Activated T-helper 2 cell treated with anti-CD3 and anti-CD28 coated beads, Interferon-gamma antibody, Interleukin-2, Interleukin-4, amounts not matched to agents 10 μg/mL and 5 μg/mL and 100 μg/mL, durations not matched to agents 14 hours and 24 hours and 36 hours (primary cell): ENCODE measurements around the gene WSCD2. TPM values are rescaled to one million over a fixed set of nuclear protein-coding genes. Genes with fewer than 3 reads are reported as not detected.

Experiments
- DNase-seq: peaks from one replicate; pipeline ENCODE4 v3.0.0; 2021; ENCODE audit warnings: low spot score
- H3K27ac Mint-ChIP-seq: one replicate; pipeline ENCODE4 v1.8.0; 2021; ENCODE audit warnings: mixed read lengths
- H3K27me3 Mint-ChIP-seq: one replicate; pipeline ENCODE4 v1.8.0; 2021; ENCODE audit warnings: low read depth, mixed read lengths
- H3K36me3 Mint-ChIP-seq: one replicate; pipeline ENCODE4 v1.8.0; 2021; ENCODE audit warnings: low read depth, mixed read lengths
- H3K4me1 Mint-ChIP-seq: one replicate; pipeline ENCODE4 v1.8.0; 2021; ENCODE audit warnings: low read depth, mixed read lengths
- H3K4me3 Mint-ChIP-seq: one replicate; pipeline ENCODE4 v1.8.0; 2021; ENCODE audit warnings: low read depth, mild to moderate bottlenecking, moderate library complexity, mixed read lengths
- H3K9me3 Mint-ChIP-seq: one replicate; pipeline ENCODE4 v1.8.0; 2021; ENCODE audit warnings: mixed read lengths
- intact Hi-C: fragments of 100-400 bp; cut with micrococcal nuclease; formaldehyde crosslinking; loops from one replicate; pipeline ENCODE4 v1.15.1; 2023
- total RNA-seq: library from RNA; stranded (reverse); gene quantifications from 2 replicates; pipeline ENCODE4 v1.2.3, GENCODE V29; 2022

Gene WSCD2
- total RNA-seq, 1 donor from 2014 or later: not detected

DNA sequence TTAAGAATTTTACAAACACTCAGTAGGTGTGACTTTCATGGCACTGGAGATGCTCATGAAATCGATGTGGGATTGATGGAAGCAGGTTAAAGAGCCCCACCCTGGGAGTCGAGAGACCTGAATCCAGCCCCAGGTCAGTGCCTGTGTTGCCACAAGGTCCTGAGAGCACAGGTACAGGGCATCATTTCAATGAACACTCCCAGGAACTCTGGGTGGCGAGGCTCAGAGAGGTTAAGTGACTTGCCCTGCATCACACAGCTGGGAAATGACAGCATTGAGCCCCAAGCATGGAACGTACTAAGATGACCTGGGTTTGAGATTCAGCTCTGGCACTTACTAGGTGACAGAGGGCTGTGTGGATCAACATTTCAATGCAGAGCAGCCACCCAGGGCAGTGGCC is 111.8 kb downstream of the WSCD2 start:
- H3K4me3 Mint-ChIP-seq: no peak overlapping the region
- no peaks in the 10 kb centered on the region for H3K36me3 Mint-ChIP-seq
- no peaks in the 10 kb centered on the region for H3K9me3 Mint-ChIP-seq
- no peaks in the 10 kb centered on the region for H3K4me1 Mint-ChIP-seq
- no peak for DNase-seq
- H3K27ac Mint-ChIP-seq: no peak overlapping the region
- H3K27me3 Mint-ChIP-seq: no peaks in the 10 kb centered on the region
- intact Hi-C loops: no loop called here

DNA sequence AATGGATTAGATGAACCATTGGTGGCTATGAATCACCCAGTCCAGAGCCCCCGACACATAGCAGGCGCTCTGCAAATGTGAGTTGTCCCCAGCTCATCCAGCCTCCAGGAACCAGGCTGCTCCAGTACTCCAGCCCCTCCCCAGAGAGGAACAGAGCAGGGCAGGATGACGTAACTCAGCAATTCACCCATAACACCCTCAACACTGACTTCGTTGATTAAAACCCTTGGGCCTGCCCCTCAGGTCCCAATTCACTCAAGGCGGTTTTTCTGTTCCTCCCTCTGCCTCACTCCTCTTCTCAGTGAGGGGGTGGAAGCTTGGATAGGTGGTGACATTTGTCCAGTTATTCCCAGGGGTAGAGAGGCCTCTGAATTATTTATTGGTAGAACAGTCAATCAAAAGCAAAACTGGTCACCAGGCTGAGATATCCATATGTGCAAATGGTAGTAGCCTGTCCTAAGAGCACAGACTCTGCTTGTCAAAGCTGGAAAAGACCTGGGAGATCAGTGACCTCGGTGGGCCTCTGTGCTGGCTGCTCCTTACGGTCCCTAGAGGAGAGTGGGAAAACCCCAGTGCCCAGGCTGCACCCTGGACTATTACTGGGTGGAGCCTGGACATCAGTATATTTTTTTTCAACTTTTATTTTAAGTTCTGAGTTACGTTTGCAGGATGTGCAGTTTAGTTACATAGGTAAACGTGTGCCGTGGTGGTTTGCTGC is 113.1 kb downstream of the WSCD2 start:
- Mint-ChIP-seq H3K4me3 (no peak overlapping the region), H3K9me3 (no peaks in the 10 kb centered on the region), H3K27ac (no peak overlapping the region), H3K4me1 (no peaks in the 10 kb centered on the region), H3K27me3 (no peaks in the 10 kb centered on the region), H3K36me3 (no peaks in the 10 kb centered on the region)
- intact Hi-C loops: no loop called here
- no peak for DNase-seq

DNA sequence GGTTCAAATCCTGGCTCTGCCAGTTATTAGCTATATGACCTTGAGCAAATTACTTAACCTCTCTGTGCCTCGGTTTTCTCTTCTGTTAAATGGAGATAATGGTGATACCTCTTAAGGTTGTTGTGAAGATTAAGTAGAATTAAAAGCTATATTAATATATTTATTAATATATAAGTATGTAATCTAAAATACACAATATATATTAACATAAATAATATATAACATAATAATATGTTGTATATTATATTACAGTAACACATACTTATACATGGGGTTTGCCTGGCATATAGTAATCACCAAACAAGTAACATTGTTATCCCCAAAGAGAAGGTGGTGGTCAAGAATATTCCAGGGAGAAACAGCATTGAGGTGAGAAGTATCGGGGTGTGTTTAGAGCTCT is 118.0 kb downstream of the WSCD2 start:
- H3K36me3 Mint-ChIP-seq: no peaks in the 10 kb centered on the region
- no peaks in the 10 kb centered on the region for H3K9me3 Mint-ChIP-seq
- no peak for DNase-seq
- no peaks in the 10 kb centered on the region for H3K4me1 Mint-ChIP-seq
- H3K4me3 Mint-ChIP-seq: no peak overlapping the region
- H3K27ac Mint-ChIP-seq: no peak overlapping the region
- peaks cover 2% of the 10 kb centered on the region for H3K27me3 Mint-ChIP-seq
- intact Hi-C loops: no loop called here

DNA sequence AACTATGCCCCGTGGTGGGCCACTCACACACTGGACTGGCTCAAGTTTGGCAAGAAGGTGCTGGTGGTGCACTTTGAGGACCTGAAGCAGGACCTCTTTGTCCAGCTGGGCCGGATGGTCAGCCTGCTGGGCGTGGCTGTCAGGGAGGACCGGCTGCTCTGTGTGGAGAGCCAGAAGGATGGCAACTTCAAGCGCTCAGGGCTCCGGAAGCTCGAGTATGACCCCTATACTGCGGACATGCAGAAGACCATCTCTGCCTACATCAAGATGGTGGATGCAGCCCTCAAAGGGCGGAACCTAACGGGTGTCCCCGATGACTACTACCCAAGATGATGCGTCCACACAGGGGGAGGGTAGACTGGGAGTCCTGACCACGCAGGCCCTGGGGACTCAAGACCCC is 118.9 kb downstream of the WSCD2 start:
- Mint-ChIP-seq H3K4me3 (no peak overlapping the region), H3K4me1 (no peaks in the 10 kb centered on the region), H3K27me3 (peaks cover 2% of the 10 kb centered on the region), H3K9me3 (no peaks in the 10 kb centered on the region), H3K36me3 (no peaks in the 10 kb centered on the region), H3K27ac (no peak overlapping the region)
- intact Hi-C loops: no loop called here
- DNase-seq: no peak

DNA sequence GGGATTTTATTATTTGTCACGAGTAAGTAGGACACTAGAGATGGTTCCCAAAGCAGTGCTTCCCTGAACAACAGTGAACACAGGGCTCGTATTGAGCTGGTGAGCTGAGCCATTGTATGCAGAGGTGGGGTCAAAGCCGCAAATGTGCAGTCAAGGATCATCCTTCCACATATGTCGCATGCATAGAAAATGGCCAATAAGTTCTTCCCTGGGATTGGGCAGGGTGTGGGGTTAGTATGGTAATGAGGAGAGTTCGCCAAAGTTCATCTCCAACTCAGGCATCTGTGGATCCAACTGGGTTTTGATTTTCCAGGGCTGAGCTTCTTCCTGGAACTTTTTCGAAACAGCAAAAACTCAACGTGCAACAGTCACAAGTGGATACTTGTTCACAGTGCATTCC is 123.4 kb downstream of the WSCD2 start:
- no peak for DNase-seq
- intact Hi-C loops: no loop called here
- Mint-ChIP-seq H3K27me3 (peaks cover 2% of the 10 kb centered on the region), H3K27ac (no peak overlapping the region), H3K36me3 (no peaks in the 10 kb centered on the region), H3K4me1 (no peaks in the 10 kb centered on the region), H3K9me3 (no peaks in the 10 kb centered on the region), H3K4me3 (no peak overlapping the region)

DNA sequence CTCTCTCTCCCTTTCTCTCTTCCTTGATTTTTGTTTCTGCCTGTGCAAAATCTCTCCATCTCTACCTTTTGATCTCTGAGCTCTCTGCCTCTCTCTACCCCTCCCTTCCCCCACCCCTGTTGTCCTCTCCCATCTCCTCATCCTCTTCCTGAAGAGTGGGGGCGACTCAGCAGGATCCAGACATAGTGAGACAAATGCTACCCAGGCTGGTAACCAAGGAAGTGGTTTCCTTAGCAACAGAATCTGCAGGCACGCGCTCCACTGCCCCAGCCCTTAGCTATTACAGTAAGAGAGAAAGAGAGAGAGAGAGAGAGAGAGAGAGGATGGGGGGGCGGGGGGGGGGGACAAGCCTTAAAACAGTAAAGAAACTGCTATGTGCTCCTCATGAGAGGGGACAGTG is 124.5 kb downstream of the WSCD2 start:
- Mint-ChIP-seq H3K4me3 (no peak overlapping the region), H3K36me3 (no peaks in the 10 kb centered on the region), H3K27ac (no peak overlapping the region), H3K27me3 (peaks cover 2% of the 10 kb centered on the region), H3K9me3 (no peaks in the 10 kb centered on the region), H3K4me1 (no peaks in the 10 kb centered on the region)
- intact Hi-C loops: no loop called here
- no peak for DNase-seq

DNA sequence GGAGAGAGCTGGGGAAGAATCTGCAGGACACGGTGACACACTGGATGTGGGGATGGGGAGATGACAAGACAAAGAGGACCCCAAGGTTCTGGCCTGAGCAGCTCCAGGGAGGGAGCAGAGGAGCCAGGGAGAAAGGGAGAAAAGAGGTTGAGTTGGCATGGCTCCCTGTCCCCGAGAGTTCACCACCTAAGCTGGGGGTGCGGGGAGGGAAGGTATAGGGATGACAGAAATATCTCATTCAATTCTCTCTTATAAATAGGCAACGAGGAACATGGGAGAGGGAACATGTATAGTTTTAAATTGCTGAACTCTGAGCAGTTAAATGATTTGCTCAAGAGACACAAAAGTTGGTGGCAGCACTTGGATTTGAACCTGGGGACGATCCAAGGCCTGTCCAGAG is 124.9 kb downstream of the WSCD2 start:
- H3K27ac Mint-ChIP-seq: no peak overlapping the region
- DNase-seq: no peak
- no peaks in the 10 kb centered on the region for H3K9me3 Mint-ChIP-seq
- peaks cover 2% of the 10 kb centered on the region for H3K27me3 Mint-ChIP-seq
- H3K36me3 Mint-ChIP-seq: no peaks in the 10 kb centered on the region
- intact Hi-C loops: no loop called here
- no peak overlapping the region for H3K4me3 Mint-ChIP-seq
- no peaks in the 10 kb centered on the region for H3K4me1 Mint-ChIP-seq

DNA sequence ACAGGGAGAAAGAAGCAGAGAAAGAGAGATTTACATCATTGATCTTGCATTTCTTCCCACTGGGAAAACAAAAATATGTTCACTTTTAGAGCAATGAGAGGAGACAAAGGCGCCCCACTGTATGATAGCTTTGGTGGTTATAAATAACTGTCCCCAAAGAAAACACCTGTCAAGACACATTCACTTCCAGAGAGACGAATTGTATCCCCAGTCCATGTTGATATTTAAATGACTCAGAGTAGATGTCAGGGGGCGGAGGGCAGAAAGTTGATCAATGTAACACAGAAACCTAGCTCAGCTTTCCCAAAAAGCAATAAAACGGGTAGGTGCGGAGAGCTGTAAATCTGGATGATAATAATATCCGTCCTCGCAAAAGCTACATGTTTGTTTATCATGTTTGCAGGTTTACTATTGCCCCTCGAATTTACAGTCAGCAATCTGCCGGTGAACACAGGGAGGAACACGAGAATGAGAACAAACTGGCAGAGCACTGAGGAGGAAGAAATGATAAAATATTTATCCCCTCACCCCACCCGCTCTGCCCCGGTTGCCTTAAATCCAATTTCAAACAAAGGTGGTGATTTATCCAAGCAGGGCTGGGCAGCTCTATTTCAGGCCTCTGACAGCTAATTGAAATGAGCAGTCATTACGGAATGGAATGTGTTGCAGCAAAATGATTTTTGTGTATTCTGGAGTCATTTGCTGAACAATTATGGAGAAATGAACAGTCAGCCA is 125.6 kb downstream of the WSCD2 start:
- no peaks in the 10 kb centered on the region for H3K4me1 Mint-ChIP-seq
- H3K36me3 Mint-ChIP-seq: no peaks in the 10 kb centered on the region
- intact Hi-C loops: no loop called here

DNA sequence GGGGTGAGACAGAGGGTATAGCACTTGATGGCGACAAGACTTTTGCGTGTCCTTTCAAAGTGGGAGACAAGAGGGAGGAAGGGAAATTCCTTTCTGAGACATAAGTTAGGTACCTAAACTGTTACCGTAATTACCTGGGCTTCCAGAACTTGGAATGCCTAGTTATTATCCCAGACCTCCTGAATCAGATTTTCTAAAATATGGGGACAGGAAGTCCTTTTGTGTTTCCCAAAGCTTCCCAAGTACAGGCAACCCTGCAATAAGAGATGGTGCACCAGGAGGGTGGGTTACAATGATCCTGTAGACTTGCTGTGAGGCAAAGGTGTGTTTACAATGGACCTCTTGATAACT is 126.1 kb downstream of the WSCD2 start:
- H3K27ac Mint-ChIP-seq: no peak overlapping the region

More for the DNA sequence above, 125.6 kb downstream of the WSCD2 start:
- H3K9me3 Mint-ChIP-seq: peaks cover 4% of the 10 kb centered on the region
- H3K4me3 Mint-ChIP-seq: no peak overlapping the region
- H3K27ac Mint-ChIP-seq: no peak overlapping the region
- DNase-seq: no peak
- H3K27me3 Mint-ChIP-seq: peaks cover 2% of the 10 kb centered on the region

DNA sequence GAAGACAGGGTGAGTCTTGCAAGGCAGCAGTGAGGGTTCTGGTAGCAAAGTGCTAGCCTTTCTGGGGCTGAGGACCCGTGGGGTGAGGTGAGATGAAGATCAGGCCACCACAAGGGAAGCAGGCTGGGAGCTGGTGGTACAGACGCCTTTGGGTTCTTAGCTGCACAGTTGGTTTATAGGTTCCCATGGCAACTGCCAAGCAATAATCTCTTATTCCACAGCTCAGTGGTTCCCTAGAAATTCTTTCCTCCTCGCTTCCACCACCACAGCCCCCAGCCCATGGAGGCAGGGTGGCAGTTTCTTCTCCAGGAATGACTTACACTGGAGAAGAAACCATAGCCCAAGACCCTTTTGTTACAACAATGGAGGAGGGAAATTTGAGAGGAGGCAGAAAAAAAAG is 127.9 kb downstream of the WSCD2 start:
- Mint-ChIP-seq H3K27ac (no peak overlapping the region), H3K36me3 (no peaks in the 10 kb centered on the region), H3K4me1 (no peaks in the 10 kb centered on the region), H3K4me3 (no peak overlapping the region), H3K27me3 (no peaks in the 10 kb centered on the region), H3K9me3 (peaks cover 20% of the 10 kb centered on the region)
- intact Hi-C loops: no loop called here
- DNase-seq: no peak

More for the DNA sequence above, 126.1 kb downstream of the WSCD2 start:
- no peak for DNase-seq
- Mint-ChIP-seq H3K9me3 (peaks cover 9% of the 10 kb centered on the region), H3K36me3 (no peaks in the 10 kb centered on the region), H3K4me1 (no peaks in the 10 kb centered on the region), H3K4me3 (no peak overlapping the region), H3K27me3 (peaks cover 2% of the 10 kb centered on the region)
- intact Hi-C loops: no loop called here

DNA sequence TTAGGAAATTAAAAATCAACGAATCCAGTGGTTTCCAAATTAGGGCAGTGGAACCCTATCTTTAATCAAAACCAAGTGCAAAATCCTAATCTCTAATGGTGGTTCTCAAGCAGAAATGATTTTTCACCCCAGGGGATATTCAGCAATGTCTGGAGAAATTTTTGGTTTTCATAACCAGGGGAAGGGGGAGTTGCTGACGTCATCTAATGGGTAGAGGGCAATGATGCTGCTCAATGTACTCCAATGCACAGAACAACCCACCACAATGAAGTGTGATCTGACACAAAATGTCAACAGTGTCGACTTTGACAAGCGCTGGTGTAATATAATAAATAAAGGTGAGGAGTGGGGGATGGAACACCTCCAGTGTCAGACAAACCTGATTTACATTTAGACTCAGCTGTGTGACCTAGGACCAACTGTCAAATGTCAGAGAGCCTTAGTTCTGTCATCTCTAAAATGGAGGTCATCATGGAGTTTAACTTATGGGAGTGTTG is 128.6 kb downstream of the WSCD2 start:
- DNase-seq: no peak
- Mint-ChIP-seq H3K4me1 (no peaks in the 10 kb centered on the region), H3K27me3 (no peaks in the 10 kb centered on the region), H3K27ac (no peak overlapping the region), H3K4me3 (no peak overlapping the region), H3K9me3 (peaks cover 20% of the 10 kb centered on the region), H3K36me3 (no peaks in the 10 kb centered on the region)
- intact Hi-C loops: no loop called here

DNA sequence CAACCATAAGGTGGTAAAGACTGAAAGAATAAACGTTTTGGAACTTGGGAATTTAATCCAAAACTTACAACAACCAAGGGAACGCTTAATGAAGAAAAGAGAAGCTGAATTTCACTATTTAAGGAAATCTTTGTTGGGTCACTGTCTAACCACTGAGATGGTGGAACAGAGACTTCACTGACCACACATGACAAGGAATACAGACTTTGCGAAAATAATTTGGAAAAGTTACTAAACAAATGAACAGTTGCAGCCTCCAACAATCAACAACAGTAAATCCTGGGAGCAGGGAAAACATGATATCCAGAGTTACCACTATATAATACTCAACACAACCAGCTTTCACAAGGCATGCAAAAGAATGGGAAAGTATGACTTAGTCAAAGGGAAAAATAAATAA is 131.0 kb downstream of the WSCD2 start:
- DNase-seq: no peak
- H3K4me3 Mint-ChIP-seq: no peak overlapping the region
- H3K4me1 Mint-ChIP-seq: no peaks in the 10 kb centered on the region
- no peaks in the 10 kb centered on the region for H3K36me3 Mint-ChIP-seq
- intact Hi-C loops: no loop called here
- H3K9me3 Mint-ChIP-seq: peaks cover 20% of the 10 kb centered on the region
- no peak overlapping the region for H3K27ac Mint-ChIP-seq
- no peaks in the 10 kb centered on the region for H3K27me3 Mint-ChIP-seq

DNA sequence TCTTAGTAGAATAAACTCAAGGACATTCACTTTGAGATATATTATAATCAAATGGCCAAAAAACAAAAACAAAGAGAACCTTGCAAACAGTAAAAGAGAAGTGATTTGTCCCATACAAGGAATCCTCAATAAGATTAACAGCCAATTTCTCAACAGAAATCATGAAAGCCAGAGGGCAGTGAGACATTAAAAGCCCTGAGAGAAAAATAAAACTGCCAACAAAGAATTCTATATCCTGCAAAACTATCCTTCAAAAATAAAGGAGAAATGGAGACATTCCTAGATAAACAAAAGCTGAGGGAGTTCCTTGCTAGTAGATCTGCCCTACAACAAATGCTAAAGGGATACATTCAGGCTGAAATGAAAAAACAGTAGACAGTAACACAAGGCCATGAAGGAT is 131.9 kb downstream of the WSCD2 start:
- Mint-ChIP-seq H3K27ac (no peak overlapping the region), H3K27me3 (no peaks in the 10 kb centered on the region), H3K36me3 (no peaks in the 10 kb centered on the region), H3K9me3 (peaks cover 20% of the 10 kb centered on the region), H3K4me3 (no peak overlapping the region), H3K4me1 (no peaks in the 10 kb centered on the region)
- intact Hi-C loops: no loop called here
- no peak for DNase-seq
